GM12878 (cell line): ENCODE data around the gene SORCS2.

Experiments used
- JUND ChIP-seq: IDR thresholded peaks from 2 replicates; pipeline ENCODE4 v1.6.1; 2012; ENCODE audit warnings: low read depth, mild to moderate bottlenecking, low read length, improper control_type of control experiment, moderate library complexity
- NFIC ChIP-seq: IDR thresholded peaks from 2 replicates; pipeline ENCODE4 v1.6.1; 2012; ENCODE audit warnings: low read depth, mild to moderate bottlenecking, inconsistent platforms, low read length, moderate library complexity
- NFYA ChIP-seq: IDR thresholded peaks from 2 replicates; pipeline ENCODE4 v1.6.1; 2011; ENCODE audit warnings: low read depth, mild to moderate bottlenecking, low read length, improper control_type of control experiment, borderline replicate concordance
- SP1 ChIP-seq: IDR thresholded peaks from one replicate; pipeline ENCODE4 v1.6.1; 2011; ENCODE audit warnings: low read depth, low read length
- TF ChIP-seq, protein P1 (sequence below): fragments of 450-650 bp; IDR thresholded peaks from 2 replicates; pipeline ENCODE4 v1.6.1; 2018; ENCODE audit warnings: borderline replicate concordance, mild to moderate bottlenecking; ENCODE audit not compliant: partially characterized antibody
- TF ChIP-seq, protein P2 (sequence below), 3 experiments: IDR thresholded peaks in 2 of 3; conservative IDR thresholded peaks in 1 of 3; 2 replicates each; pipeline ENCODE4 v1.5.1; 2011; ENCODE audit warnings: low read depth in 3 of 3, low read length in 3 of 3, mild to moderate bottlenecking in 3 of 3, control low read depth in 2 of 3, moderate library complexity in 2 of 3, inconsistent platforms in 1 of 3, mixed read lengths in 1 of 3; ENCODE audit not compliant: control insufficient read depth in 2 of 3, insufficient read depth in 1 of 3; ENCODE audit errors: extremely low read depth in 1 of 3

DNA sequence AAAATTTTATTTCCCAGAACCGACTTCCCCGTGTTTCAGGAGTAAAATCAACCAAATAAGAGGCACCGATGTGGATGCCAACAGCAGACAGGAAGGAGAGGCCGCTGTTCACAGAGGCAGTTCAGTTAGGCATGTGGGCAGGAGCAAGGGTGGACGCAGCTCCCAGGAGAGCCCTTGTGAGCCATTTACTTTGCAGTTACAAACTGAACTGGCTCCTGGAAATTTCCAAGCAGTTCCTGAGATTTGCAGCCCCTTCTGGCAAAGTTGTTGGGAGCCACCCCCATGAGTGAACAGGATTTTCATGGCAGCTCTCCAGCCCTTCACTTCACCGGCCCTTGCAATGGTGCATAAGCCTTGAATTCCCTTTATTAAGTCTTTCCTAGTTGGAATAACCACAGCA lies 558.2 kb downstream of the SORCS2 start:
- TF ChIP-seq, protein P1, sequence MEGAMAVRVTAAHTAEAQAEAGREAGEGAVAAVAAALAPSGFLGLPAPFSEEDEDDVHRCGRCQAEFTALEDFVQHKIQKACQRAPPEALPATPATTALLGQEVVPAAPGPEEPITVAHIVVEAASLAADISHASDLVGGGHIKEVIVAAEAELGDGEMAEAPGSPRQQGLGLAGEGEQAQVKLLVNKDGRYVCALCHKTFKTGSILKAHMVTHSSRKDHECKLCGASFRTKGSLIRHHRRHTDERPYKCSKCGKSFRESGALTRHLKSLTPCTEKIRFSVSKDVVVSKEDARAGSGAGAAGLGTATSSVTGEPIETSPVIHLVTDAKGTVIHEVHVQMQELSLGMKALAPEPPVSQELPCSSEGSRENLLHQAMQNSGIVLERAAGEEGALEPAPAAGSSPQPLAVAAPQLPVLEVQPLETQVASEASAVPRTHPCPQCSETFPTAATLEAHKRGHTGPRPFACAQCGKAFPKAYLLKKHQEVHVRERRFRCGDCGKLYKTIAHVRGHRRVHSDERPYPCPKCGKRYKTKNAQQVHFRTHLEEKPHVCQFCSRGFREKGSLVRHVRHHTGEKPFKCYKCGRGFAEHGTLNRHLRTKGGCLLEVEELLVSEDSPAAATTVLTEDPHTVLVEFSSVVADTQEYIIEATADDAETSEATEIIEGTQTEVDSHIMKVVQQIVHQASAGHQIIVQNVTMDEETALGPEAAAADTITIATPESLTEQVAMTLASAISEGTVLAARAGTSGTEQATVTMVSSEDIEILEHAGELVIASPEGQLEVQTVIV: no peak
- TF ChIP-seq NFYA: no peak
- no peak for TF ChIP-seq NFIC
- TF ChIP-seq JUND: no peak
- TF ChIP-seq, protein P2, sequence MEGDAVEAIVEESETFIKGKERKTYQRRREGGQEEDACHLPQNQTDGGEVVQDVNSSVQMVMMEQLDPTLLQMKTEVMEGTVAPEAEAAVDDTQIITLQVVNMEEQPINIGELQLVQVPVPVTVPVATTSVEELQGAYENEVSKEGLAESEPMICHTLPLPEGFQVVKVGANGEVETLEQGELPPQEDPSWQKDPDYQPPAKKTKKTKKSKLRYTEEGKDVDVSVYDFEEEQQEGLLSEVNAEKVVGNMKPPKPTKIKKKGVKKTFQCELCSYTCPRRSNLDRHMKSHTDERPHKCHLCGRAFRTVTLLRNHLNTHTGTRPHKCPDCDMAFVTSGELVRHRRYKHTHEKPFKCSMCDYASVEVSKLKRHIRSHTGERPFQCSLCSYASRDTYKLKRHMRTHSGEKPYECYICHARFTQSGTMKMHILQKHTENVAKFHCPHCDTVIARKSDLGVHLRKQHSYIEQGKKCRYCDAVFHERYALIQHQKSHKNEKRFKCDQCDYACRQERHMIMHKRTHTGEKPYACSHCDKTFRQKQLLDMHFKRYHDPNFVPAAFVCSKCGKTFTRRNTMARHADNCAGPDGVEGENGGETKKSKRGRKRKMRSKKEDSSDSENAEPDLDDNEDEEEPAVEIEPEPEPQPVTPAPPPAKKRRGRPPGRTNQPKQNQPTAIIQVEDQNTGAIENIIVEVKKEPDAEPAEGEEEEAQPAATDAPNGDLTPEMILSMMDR (IDR thresholded peaks at IDR 0.05 in 2 of 3, conservative IDR thresholded peaks at IDR 0.05 in 1 of 3; ENCODE audit: control insufficient read depth in 2 of 3, extremely low read depth in 1 of 3, insufficient read depth in 1 of 3, low read depth in 3 of 3, low read length in 3 of 3): no peak
- no peak for TF ChIP-seq SP1
